HepG2 (cell line): ENCODE data around the gene ACKR4. TPM values are rescaled to one million over a fixed set of nuclear protein-coding genes. Genes with fewer than 3 reads are reported as not detected.
A peak's percentile ranks its signal among the peaks of the same experiment; 100 is the strongest.

Experiments
- ATAC-seq: fragments of 200-7000 bp; cut with Tn5 transposase; 3 replicates; pipeline ENCODE4 v1.9.1; 2020; ENCODE audit warnings: mild to moderate bottlenecking, moderate library complexity
- BruUV-seq: library from RNA; stranded (reverse); fragments of 400-500 nt; replicated peaks from 2 replicates; lab custom pipeline; 2021; lab: Mats Ljungman, UMichigan
- CTCF ChIA-PET: fragments of 300-600 bp; formaldehyde crosslinking; extraction: SDS; loops from one replicate; lab custom pipeline; 2021; ENCODE audit warnings: low total read pairs, inconsistent platforms, low intra/inter-chr PET ratio; lab: Yijun Ruan, JAX
- POLR2A ChIA-PET: fragments of 350-600 bp; sonication (Branson Sonifier 250); formaldehyde crosslinking; loops from one replicate; lab custom pipeline; 2020; ENCODE audit warnings: antibody characterized with exemption, inconsistent platforms; lab: Yijun Ruan, JAX
- DNase-seq: peaks from one replicate; pipeline ENCODE4 v3.0.0-alpha.2; 2015; ENCODE audit warnings: low spot score
- FAIRE-seq: peaks from 3 replicates; lab custom pipeline; 2011; peaks lifted over from hg19 to GRCh38; lab: Jason Lieb, UNC
- H2AFZ ChIP-seq: one replicate; pipeline ENCODE4 v1.6.1; 2011; ENCODE audit warnings: low read length, inconsistent platforms
- H3K27ac ChIP-seq: fragments of 300-600 bp; 3 replicates; pipeline ENCODE4 v1.8.0; 2011; ENCODE audit warnings: mixed run types, mild to moderate bottlenecking, mixed read lengths, low read length, inconsistent platforms; ENCODE audit not compliant: insufficient read depth; ENCODE audit errors: extremely low read length
- H3K27me3 ChIP-seq, 2 experiments: fragments of 200-600 bp in 1 of 2; 2 replicates in 1 of 2; 3 replicates in 1 of 2; pipeline versions ENCODE4 v1.6.0 to v1.8.0; 2011; ENCODE audit warnings: low read length in 2 of 2, mild to moderate bottlenecking in 2 of 2, moderate library complexity in 2 of 2, inconsistent platforms in 1 of 2; ENCODE audit not compliant: insufficient read depth in 2 of 2, control insufficient read depth in 1 of 2
- H3K36me3 ChIP-seq, 2 experiments: fragments of 200-600 bp in 1 of 2; replicated peaks in 1 of 2; 2 replicates in 1 of 2; 3 replicates in 1 of 2; pipeline versions ENCODE4 v1.5.1 to v1.8.0; 2011; ENCODE audit warnings: low read length in 2 of 2, inconsistent platforms in 1 of 2; ENCODE audit not compliant: insufficient read depth in 2 of 2, control insufficient read depth in 1 of 2
- H3K4me1 ChIP-seq: 2 replicates; pipeline ENCODE4 v1.5.1; 2012; ENCODE audit warnings: low read length, inconsistent platforms; ENCODE audit not compliant: insufficient read depth
- H3K4me2 ChIP-seq: 2 replicates; pipeline ENCODE4 v1.6.0; 2011; ENCODE audit warnings: low read depth, low read length, inconsistent platforms
- H3K4me3 ChIP-seq, 3 experiments: fragments of 200-600 bp in 1 of 3; sonication (generic), shearing (Covaris generic) in 1 of 3; replicated peaks in 1 of 3; 2 replicates each; pipeline ENCODE4 v1.5.1; 2011 to 2016; ENCODE audit warnings: low read length in 3 of 3, inconsistent platforms in 2 of 3, low read depth in 2 of 3, mild to moderate bottlenecking in 2 of 3, control low read depth in 1 of 3, mixed read lengths in 1 of 3; ENCODE audit not compliant: insufficient read depth in 1 of 3
- H3K79me2 ChIP-seq: one replicate; pipeline ENCODE4 v1.6.1; 2011; ENCODE audit warnings: low read length, inconsistent platforms; ENCODE audit not compliant: insufficient read depth
- H3K9ac ChIP-seq: 2 replicates; pipeline ENCODE4 v1.6.0; 2011; ENCODE audit warnings: mild to moderate bottlenecking, low read depth, low read length, inconsistent platforms; ENCODE audit not compliant: insufficient read depth
- H3K9me3 ChIP-seq: 2 replicates; pipeline ENCODE4 v1.5.1; 2012; ENCODE audit warnings: mild to moderate bottlenecking, low read length
- H4K20me1 ChIP-seq: 2 replicates; pipeline ENCODE4 v1.6.0; 2011; ENCODE audit warnings: inconsistent platforms, mild to moderate bottlenecking, low read length, moderate library complexity; ENCODE audit not compliant: insufficient read depth
- EP300 ChIP-seq, 3 experiments: sonication (generic) in 1 of 3; formaldehyde crosslinking in 1 of 3; IDR thresholded peaks; 2 replicates each; pipeline versions ENCODE4 v1.5.1 to v1.6.1; 2011 to 2020; ENCODE audit warnings: low read depth in 2 of 3, low read length in 2 of 3, borderline replicate concordance in 1 of 3, improper control_type of control experiment in 1 of 3, mild to moderate bottlenecking in 1 of 3, missing genetic modification reagents in 1 of 3, moderate library complexity in 1 of 3
- FOXM1 ChIP-seq: sonication (generic); formaldehyde crosslinking; IDR thresholded peaks from 2 replicates; pipeline ENCODE4 v1.5.0; 2020; ENCODE audit warnings: missing genetic modification reagents
- FOXO1 ChIP-seq: sonication (generic); formaldehyde crosslinking; IDR thresholded peaks from 2 replicates; pipeline ENCODE4 v1.4.0; 2020; ENCODE audit warnings: missing genetic modification reagents
- KDM3A ChIP-seq: IDR thresholded peaks from 2 replicates; pipeline ENCODE4 v1.6.1; 2018; ENCODE audit warnings: low read depth, missing compliant biosample characterization
- KLF15 ChIP-seq: sonication (generic); formaldehyde crosslinking; IDR thresholded peaks from 2 replicates; pipeline ENCODE4 v1.8.1; 2023; ENCODE audit warnings: borderline replicate concordance, mild to moderate bottlenecking, inconsistent platforms, missing genetic modification reagents, mixed read lengths
- MAFK ChIP-seq, 2 experiments: IDR thresholded peaks in 1 of 2; conservative IDR thresholded peaks in 1 of 2; 2 replicates each; pipeline ENCODE4 v1.6.1; 2011; ENCODE audit warnings: improper control_type of control experiment in 2 of 2, low read length in 2 of 2
- MLLT10 ChIP-seq: sonication (generic); formaldehyde crosslinking; IDR thresholded peaks from 2 replicates; pipeline ENCODE4 v1.4.0; 2020; ENCODE audit warnings: missing genetic modification reagents
- MTF1 ChIP-seq: sonication (generic); formaldehyde crosslinking; IDR thresholded peaks from 2 replicates; pipeline ENCODE4 v1.5.0; 2020; ENCODE audit warnings: missing genetic modification reagents
- MTF2 ChIP-seq: sonication (generic); formaldehyde crosslinking; IDR thresholded peaks from 2 replicates; pipeline ENCODE4 v1.5.0; 2020; ENCODE audit warnings: missing genetic modification reagents, borderline replicate concordance
- RFX3 ChIP-seq: IDR thresholded peaks from 2 replicates; pipeline ENCODE4 v1.6.1; 2016; ENCODE audit warnings: missing biosample characterization, missing genetic modification reagents
- SPEN ChIP-seq: sonication (generic); formaldehyde crosslinking; IDR thresholded peaks from 2 replicates; pipeline ENCODE4 v1.5.1; 2020; ENCODE audit warnings: low read depth, mild to moderate bottlenecking, missing genetic modification reagents
- ZBTB42 ChIP-seq: sonication (generic); formaldehyde crosslinking; IDR thresholded peaks from 2 replicates; pipeline ENCODE4 v1.5.0; 2020; ENCODE audit warnings: mild to moderate bottlenecking, missing genetic modification reagents
- ZNF3 ChIP-seq: IDR thresholded peaks from 2 replicates; pipeline ENCODE4 v1.7.0; 2017; ENCODE audit warnings: inconsistent platforms
- ZNF460 ChIP-seq: sonication (generic); formaldehyde crosslinking; IDR thresholded peaks from 2 replicates; pipeline ENCODE4 v1.5.1; 2020; ENCODE audit warnings: missing genetic modification reagents, mild to moderate bottlenecking, borderline replicate concordance
- ZNF501 ChIP-seq: sonication (generic); formaldehyde crosslinking; IDR thresholded peaks from 2 replicates; pipeline ENCODE4 v1.5.1; 2020; ENCODE audit warnings: mild to moderate bottlenecking, moderate library complexity, missing genetic modification reagents
- ZNF546 ChIP-seq: sonication (generic); formaldehyde crosslinking; conservative IDR thresholded peaks from 2 replicates; pipeline ENCODE4 v1.8.1; 2023; ENCODE audit warnings: mild to moderate bottlenecking, missing genetic modification reagents
- ZNF549 ChIP-seq: sonication (generic); formaldehyde crosslinking; IDR thresholded peaks from 2 replicates; pipeline ENCODE4 v1.5.0; 2020; ENCODE audit warnings: missing genetic modification reagents
- ZNF629 ChIP-seq: sonication (generic); formaldehyde crosslinking; conservative IDR thresholded peaks from 2 replicates; pipeline ENCODE4 v1.5.0; 2020; ENCODE audit warnings: missing genetic modification reagents
- WGBS: methylation state at CpG from one replicate; pipeline ENCODE4 v1.1.6; 2017; ENCODE audit warnings: low lambda C conversion rate; 5-methylcytosine and 5-hydroxymethylcytosine counted together
- in situ Hi-C: cut with HindIII; loops from 2 replicates; pipeline ENCODE4 v1.10.0; 2017; ENCODE audit warnings: low pct_unique_long_range_greater_than_20kb; ENCODE audit not compliant: extremely low pct_ligation_motif_present
- intact Hi-C: fragments of 100-400 bp; cut with micrococcal nuclease; formaldehyde crosslinking; loops from one replicate; pipeline ENCODE4 v1.10.0; 2022; ENCODE audit not compliant: unreplicated experiment
- polyA plus RNA-seq, 8 experiments: library from polyadenylated mRNA; depleted of rRNA in 3 of 8; stranded (reverse) in 7 of 8; unstranded in 1 of 8; fragments of >200 nt; fragmentation: Illumina TruSeq in 4 of 8; extraction: Trizol in 4 of 8; gene quantifications; 2 replicates each; pipeline versions ENCODE4 v1.2.1 to v1.2.3, GENCODE V29; 2011 to 2016; ENCODE audit warnings: low read depth in 4 of 8, missing spikeins in 1 of 8, mixed read lengths in 1 of 8; ENCODE audit not compliant: insufficient read depth in 1 of 8
- total RNA-seq, 5 experiments: library from RNA; depleted of rRNA; stranded (reverse); fragments of >200 nt; fragmentation: Illumina TruSeq; extraction: Trizol; gene quantifications; 2 replicates each; pipeline ENCODE4 v1.2.3, GENCODE V29; 2016; ENCODE audit warnings: low read depth in 1 of 5
- TF ChIP-seq, protein P1 (sequence below): sonication (generic); formaldehyde crosslinking; IDR thresholded peaks from 2 replicates; pipeline ENCODE4 v1.5.0; 2020; ENCODE audit warnings: mild to moderate bottlenecking, missing genetic modification reagents

ACKR4 gene
- total and polyA plus RNA-seq, 2 of the 13 experiments (the other 11 are each of a cell fraction or from before 2014, with no cell fraction given), result 0.16 TPM; not detected in 1

DNA sequence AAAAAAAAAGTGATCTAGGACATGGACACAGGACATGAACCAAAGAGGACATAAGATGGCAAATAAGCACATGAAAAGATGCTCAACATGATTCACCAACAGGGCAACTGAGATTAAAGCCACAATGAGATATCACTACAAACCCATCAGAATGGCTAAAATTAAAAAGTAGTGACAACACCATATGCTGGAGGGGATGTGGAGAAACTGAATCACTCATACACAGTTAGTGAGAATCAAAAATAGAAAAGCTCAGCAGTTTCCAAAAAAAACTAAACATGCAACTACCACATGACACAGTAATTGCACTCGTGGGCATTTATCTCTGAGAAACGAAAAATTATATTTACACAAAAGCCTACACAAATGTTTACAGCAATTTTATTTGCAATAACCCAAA is 27.9 kb upstream of the ACKR4 start:
- Histone ChIP-seq H3K4me1 (no peaks in the 10 kb centered on the region), H3K9me3 (no peaks in the 10 kb centered on the region), H3K4me2 (no peak overlapping the region), H3K36me3 (peaks cover 2 to 12% of the 10 kb centered on the region in 2 experiments; a peak in 2 of 5 replicates), H3K27me3 (no peaks in the 10 kb centered on the region), H3K9ac (no peak overlapping the region), H3K79me2 (no peaks in the 10 kb centered on the region), H2AFZ (no peak overlapping the region), H3K4me3 (no peak overlapping the region), H4K20me1 (no peaks in the 10 kb centered on the region), H3K27ac (no peak overlapping the region)
- ChIA-PET CTCF (no interaction called here), POLR2A (no interaction called here)
- intact Hi-C loops, result no loop called here
- no TSS peak for BruUV-seq
- DNase-seq (no peak), ATAC-seq (no peak), FAIRE-seq (no peak)
- 92% methylated on average over 2 of the region's 2 CpGs for WGBS
- in situ Hi-C loops, result no loop called here
- no peak for TF ChIP-seq ZNF3 (CRISPR knock-in tag)
- peak in 1 of 2 experiments; percentile 31; a peak in 2 of 4 replicates for TF ChIP-seq MAFK (conservative IDR thresholded peaks at IDR 0.05 in 1 of 2, IDR thresholded peaks at IDR 0.05 in 1 of 2; ENCODE audit: low read length in 2 of 2)

DNA sequence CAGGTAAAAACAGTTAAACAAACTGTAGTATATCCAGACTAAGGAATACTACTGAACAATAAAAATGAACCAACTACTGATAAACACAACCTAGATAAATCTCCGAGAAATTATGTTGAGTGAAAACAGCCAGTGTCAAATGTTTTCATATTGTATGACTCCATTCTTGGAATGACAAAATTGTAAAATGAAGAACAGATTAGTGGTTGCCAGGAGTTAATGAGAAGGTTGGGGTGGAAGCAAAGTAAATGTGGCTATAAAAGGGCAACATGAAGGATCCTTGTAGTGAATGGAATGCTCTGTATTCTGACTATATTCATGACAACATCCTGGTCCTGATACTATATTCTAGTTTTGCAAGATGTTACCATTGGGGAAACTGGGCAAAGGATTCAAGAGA is 27.5 kb upstream of the ACKR4 start:
- H3K4me2 ChIP-seq, result no peak overlapping the region
- intact Hi-C loops (no loop called here), in situ Hi-C loops (no loop called here)
- CTCF ChIA-PET, result no interaction called here
- BruUV-seq, result no TSS peak
- H2AFZ ChIP-seq, result no peak overlapping the region
- WGBS, result 100% methylated on average over 1 of the region's 1 CpG
- no peak overlapping the region for H3K4me3 ChIP-seq
- DNase-seq (no peak), FAIRE-seq (no peak), ATAC-seq (no peak)
- no peaks in the 10 kb centered on the region for H4K20me1 ChIP-seq
- no peaks in the 10 kb centered on the region for H3K4me1 ChIP-seq
- H3K27me3 ChIP-seq, result no peaks in the 10 kb centered on the region
- H3K9me3 ChIP-seq, result no peaks in the 10 kb centered on the region
- H3K27ac ChIP-seq, result no peak overlapping the region
- H3K79me2 ChIP-seq, result no peaks in the 10 kb centered on the region
- no peak overlapping the region for H3K9ac ChIP-seq
- POLR2A ChIA-PET, result no interaction called here
- H3K36me3 ChIP-seq, result peaks cover 2 to 13% of the 10 kb centered on the region in 2 experiments; a peak in 2 of 5 replicates
- TF ChIP-seq EP300 (IDR thresholded peaks at IDR 0.05; ENCODE audit: low read depth in 2 of 2, low read length in 2 of 2) (no peak), EP300 (CRISPR knock-in tag; IDR thresholded peaks at IDR 0.05; ENCODE audit: borderline replicate concordance) (no peak), ZNF501 (CRISPR knock-in tag) (no peak), MTF2 (no peak), KLF15 (CRISPR knock-in tag) (no peak), ZNF549 (no peak), ZNF460 (no peak), SPEN (CRISPR knock-in tag) (no peak), FOXO1 (CRISPR knock-in tag) (no peak), KDM3A (CRISPR knock-in tag) (no peak), ZNF629 (CRISPR knock-in tag) (no peak), ZNF546 (CRISPR knock-in tag) (no peak), ZBTB42 (no peak), FOXM1 (no peak), RFX3 (CRISPR knock-in tag) (no peak), MLLT10 (CRISPR knock-in tag) (no peak), MTF1 (CRISPR knock-in tag) (no peak)
- TF ChIP-seq, protein P1, sequence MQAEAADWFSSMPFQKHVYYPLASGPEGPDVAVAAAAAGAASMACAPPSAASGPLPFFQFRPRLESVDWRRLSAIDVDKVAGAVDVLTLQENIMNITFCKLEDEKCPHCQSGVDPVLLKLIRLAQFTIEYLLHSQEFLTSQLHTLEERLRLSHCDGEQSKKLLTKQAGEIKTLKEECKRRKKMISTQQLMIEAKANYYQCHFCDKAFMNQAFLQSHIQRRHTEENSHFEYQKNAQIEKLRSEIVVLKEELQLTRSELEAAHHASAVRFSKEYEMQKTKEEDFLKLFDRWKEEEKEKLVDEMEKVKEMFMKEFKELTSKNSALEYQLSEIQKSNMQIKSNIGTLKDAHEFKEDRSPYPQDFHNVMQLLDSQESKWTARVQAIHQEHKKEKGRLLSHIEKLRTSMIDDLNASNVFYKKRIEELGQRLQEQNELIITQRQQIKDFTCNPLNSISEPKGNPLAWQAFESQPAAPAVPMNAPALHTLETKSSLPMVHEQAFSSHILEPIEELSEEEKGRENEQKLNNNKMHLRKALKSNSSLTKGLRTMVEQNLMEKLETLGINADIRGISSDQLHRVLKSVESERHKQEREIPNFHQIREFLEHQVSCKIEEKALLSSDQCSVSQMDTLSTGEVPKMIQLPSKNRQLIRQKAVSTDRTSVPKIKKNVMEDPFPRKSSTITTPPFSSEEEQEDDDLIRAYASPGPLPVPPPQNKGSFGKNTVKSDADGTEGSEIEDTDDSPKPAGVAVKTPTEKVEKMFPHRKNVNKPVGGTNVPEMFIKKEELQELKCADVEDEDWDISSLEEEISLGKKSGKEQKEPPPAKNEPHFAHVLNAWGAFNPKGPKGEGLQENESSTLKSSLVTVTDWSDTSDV (CRISPR knock-in tag), result no peak
